Activated CD4-positive, alpha-beta T cell treated with anti-CD3 and anti-CD28 coated beads for 36 hours (primary cell): ENCODE data around the gene HDAC11. TPM values are rescaled to one million over a fixed set of nuclear protein-coding genes. Genes with fewer than 3 reads are reported as not detected.
"Not testable (repeated sequence)": the region's sequence is repeated elsewhere in the genome, so short reads cannot be mapped to it uniquely, and the experiment has no call there.

Source experiments
- ATAC-seq: fragments of 200-7000 bp; cut with Tn5 transposase; one replicate; pipeline ENCODE4 v1.10.0; 2021; ENCODE audit warnings: mild to moderate bottlenecking, moderate library complexity
- CTCF ChIA-PET: fragments of 350-600 bp; sonication (Branson Sonifier 250); formaldehyde crosslinking; loops from one replicate; lab custom pipeline; 2021; ENCODE audit warnings: antibody characterized with exemption; lab: Charles Lee
- POLR2A ChIA-PET: fragments of 350-600 bp; sonication (Branson Sonifier 250); formaldehyde crosslinking; loops from one replicate; lab custom pipeline; 2021; ENCODE audit warnings: antibody characterized with exemption, inconsistent platforms; lab: Charles Lee
- DNase-seq: peaks from one replicate; pipeline ENCODE4 v3.0.0-alpha.2; 2020
- H3K27ac Mint-ChIP-seq: one replicate; pipeline ENCODE4 v1.8.0; 2021; ENCODE audit warnings: mixed read lengths
- H3K27me3 Mint-ChIP-seq: one replicate; pipeline ENCODE4 v1.8.0; 2021; ENCODE audit warnings: mixed read lengths
- H3K36me3 Mint-ChIP-seq: one replicate; pipeline ENCODE4 v1.8.0; 2021; ENCODE audit warnings: low read depth, mixed read lengths
- H3K4me1 Mint-ChIP-seq: one replicate; pipeline ENCODE4 v1.8.0; 2021; ENCODE audit warnings: mixed read lengths
- H3K4me3 Mint-ChIP-seq: one replicate; pipeline ENCODE4 v1.8.0; 2021; ENCODE audit warnings: mild to moderate bottlenecking, moderate library complexity, mixed read lengths
- H3K9me3 Mint-ChIP-seq: one replicate; pipeline ENCODE4 v1.8.0; 2021; ENCODE audit warnings: low read depth, mixed read lengths
- intact Hi-C, 2 experiments: fragments of 100-400 bp; cut with DNase I in 1 of 2; cut with micrococcal nuclease in 1 of 2; formaldehyde crosslinking; loops; one replicate each; pipeline versions ENCODE4 v1.14.2 to v1.15.1; 2022 to 2024; cut with DNase I, micrococcal nuclease
- total RNA-seq, 2 experiments: library from RNA; stranded (reverse); gene quantifications; one replicate each; pipeline ENCODE4 v1.2.3, GENCODE V29; 2021

Gene HDAC11
- 1 to 10 TPM; 3.4 to 4.1 TPM for total RNA-seq

- Mint-ChIP-seq H3K36me3 (no peaks in the 10 kb centered on the region), H3K27ac (peak within 1 kb of the TSS; percentile 90), H3K4me1 (peaks cover 20% of the 10 kb centered on the region), H3K27me3 (no peaks in the 10 kb centered on the region), H3K4me3 (peak within 1 kb of the TSS; percentile 89), H3K9me3 (no peaks in the 10 kb centered on the region)
- DNase-seq = peak; percentile 99
- POLR2A ChIA-PET = interaction anchor here (0.6 to 1.6 kb wide), 4 partner anchors 28 to 646 kb away, joined by 3 to 5 read pairs (median 4); partner anchors contain the start of genes CHCHD4, NUP210 and TMEM43
- peak; percentile 96 for ATAC-seq
- intact Hi-C loops = loop anchor here (1.0 to 10.0 kb wide), 12 partner anchors 28 to 925 kb away; partner anchors contain the start of genes LSM3 (in 1 of the 2), NUP210 (in 1 of the 2), SLC6A6 (in 1 of the 2) and TMEM43 (in 1 of the 2)
- CTCF ChIA-PET = interaction anchor here (0.5 to 2.1 kb wide), 13 partner anchors 16 to 562 kb away, joined by 3 to 13 read pairs (median 4); no protein-coding TSS in a partner anchor
These were observed at the start of gene HDAC11 for GRCh38 chr3:13479582-13480339. Gene HDAC11, plus strand, starts transcription at chr3:13480306. Its CDS starts 42 bp downstream, at chr3:13480348.

DNA sequence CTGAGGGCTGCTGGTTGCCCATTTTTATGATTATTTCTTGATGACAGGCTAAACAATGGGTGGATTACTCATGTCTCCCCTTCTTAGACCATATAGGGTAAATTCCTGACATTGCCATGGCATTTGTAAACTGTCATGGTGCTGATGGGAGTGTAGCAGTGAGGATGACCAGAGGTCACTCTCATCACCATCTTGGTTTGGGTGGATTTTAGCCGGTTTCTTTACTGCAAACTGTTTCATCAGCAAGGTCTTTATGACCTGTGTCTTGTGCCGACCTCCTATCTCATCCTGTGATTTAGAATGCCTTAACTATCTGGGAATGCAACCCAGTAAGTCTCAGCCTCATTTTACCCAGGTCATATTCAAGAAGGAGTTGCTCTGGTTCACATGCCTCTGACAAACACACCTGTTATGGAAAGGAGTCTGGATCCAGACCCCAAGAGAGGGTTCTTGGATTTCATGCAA is 49.7 kb upstream of the HDAC11 start:
- POLR2A ChIA-PET, H3K27ac Mint-ChIP-seq, H3K27me3 Mint-ChIP-seq, H3K36me3 Mint-ChIP-seq, intact Hi-C loops, DNase-seq, H3K4me3 Mint-ChIP-seq, H3K9me3 Mint-ChIP-seq, ATAC-seq: not testable (repeated sequence)
- H3K4me1 Mint-ChIP-seq = peaks cover 21% of the 10 kb centered on the region
- CTCF ChIA-PET = interaction anchor here (0.6 kb wide), 1 partner anchor 11 kb away, joined by 3 read pairs; no protein-coding TSS in a partner anchor

GRCh38 chr3:13432093-13432492 is 48.0 kb upstream of the HDAC11 start:
- H3K9me3 Mint-ChIP-seq = no peaks in the 10 kb centered on the region
- intact Hi-C loops = no loop called here
- no peaks in the 10 kb centered on the region for H3K27me3 Mint-ChIP-seq
- H3K36me3 Mint-ChIP-seq = no peaks in the 10 kb centered on the region
- H3K4me3 Mint-ChIP-seq = no peak overlapping the region
- H3K4me1 Mint-ChIP-seq = peaks cover 16% of the 10 kb centered on the region
- H3K27ac Mint-ChIP-seq = no peak overlapping the region
- CTCF ChIA-PET = interaction anchor here (1.1 kb wide), 1 partner anchor 236 kb away, joined by 3 read pairs; no protein-coding TSS in a partner anchor
- no peak for ATAC-seq
- DNase-seq = no peak
- POLR2A ChIA-PET = no interaction called here

DNA sequence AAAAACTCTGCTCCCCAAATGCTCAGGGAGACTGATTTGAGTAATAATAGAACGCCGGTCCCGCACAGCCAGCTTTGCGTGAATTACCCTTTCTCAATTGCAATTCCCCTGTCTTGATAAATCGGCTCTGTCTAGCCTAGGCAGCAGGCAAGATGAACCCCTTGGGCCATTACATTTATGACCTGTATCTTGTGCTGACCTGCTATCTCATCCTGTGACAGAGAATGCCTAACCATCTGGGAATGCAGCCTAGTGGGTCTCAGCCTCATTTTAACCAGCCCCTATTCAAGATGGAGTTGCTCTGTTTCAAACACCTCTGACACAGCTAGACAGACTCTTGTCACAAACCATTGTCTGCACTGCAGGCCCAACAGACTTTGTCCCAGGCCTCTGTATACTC is 46.2 kb upstream of the HDAC11 start:
- no peak for DNase-seq
- no peaks in the 10 kb centered on the region for H3K36me3 Mint-ChIP-seq
- intact Hi-C loops = no loop called here
- no peaks in the 10 kb centered on the region for H3K9me3 Mint-ChIP-seq
- ATAC-seq = no peak
- POLR2A ChIA-PET = no interaction called here
- H3K27ac Mint-ChIP-seq = no peak overlapping the region
- CTCF ChIA-PET = no interaction called here
- H3K4me3 Mint-ChIP-seq = no peak overlapping the region
- no peaks in the 10 kb centered on the region for H3K27me3 Mint-ChIP-seq
- peaks cover 5% of the 10 kb centered on the region for H3K4me1 Mint-ChIP-seq

- CTCF ChIA-PET = interaction anchor here (0.8 kb wide), 2 partner anchors 17 to 45 kb away, joined by 3 to 4 read pairs; no protein-coding TSS in a partner anchor
- H3K27ac Mint-ChIP-seq, DNase-seq, H3K9me3 Mint-ChIP-seq, H3K27me3 Mint-ChIP-seq, H3K4me3 Mint-ChIP-seq, intact Hi-C loops, H3K36me3 Mint-ChIP-seq, ATAC-seq, H3K4me1 Mint-ChIP-seq: not testable (repeated sequence)
- POLR2A ChIA-PET = interaction anchor here (0.6 kb wide), 1 partner anchor 124 kb away, joined by 3 read pairs; no protein-coding TSS in a partner anchor
These were observed 43.9 kb upstream of the HDAC11 start for GRCh38 chr3:13436213-13436612.

GRCh38 chr3:13440204-13440817 is 39.8 kb upstream of the HDAC11 start:
- DNase-seq (no peak), ATAC-seq (no peak)
- Mint-ChIP-seq H3K4me1 (no peaks in the 10 kb centered on the region), H3K9me3 (no peaks in the 10 kb centered on the region), H3K4me3 (no peak overlapping the region), H3K36me3 (no peaks in the 10 kb centered on the region), H3K27me3 (no peaks in the 10 kb centered on the region), H3K27ac (no peak overlapping the region)
- ChIA-PET POLR2A (no interaction called here), CTCF (interaction anchor here (0.9 to 1.2 kb wide), 2 partner anchors 22 to 348 kb away, joined by 3 read pairs; no protein-coding TSS in a partner anchor)
- intact Hi-C loops = no loop called here

DNA sequence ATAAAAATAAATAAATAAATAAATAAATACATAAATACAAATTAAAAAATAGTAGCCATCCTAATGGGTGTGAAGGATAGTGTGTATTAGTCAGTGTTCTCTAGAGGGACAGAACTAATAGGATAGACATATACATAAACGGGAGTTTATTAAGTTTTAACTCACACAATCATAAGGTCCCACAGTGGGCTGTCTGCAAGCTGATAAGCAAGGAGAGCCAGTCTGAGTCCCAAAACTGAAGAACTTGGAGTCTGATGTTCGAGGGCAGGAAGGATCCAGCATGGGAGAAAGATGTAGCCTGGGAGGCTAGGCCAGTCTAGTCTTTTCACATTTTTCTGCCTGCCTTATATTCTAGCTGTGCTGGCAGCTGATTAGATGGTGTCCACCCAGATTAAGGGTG is 37.2 kb upstream of the HDAC11 start:
- POLR2A ChIA-PET, DNase-seq, H3K4me1 Mint-ChIP-seq, H3K36me3 Mint-ChIP-seq, H3K27ac Mint-ChIP-seq, H3K4me3 Mint-ChIP-seq, intact Hi-C loops, H3K27me3 Mint-ChIP-seq, H3K9me3 Mint-ChIP-seq, ATAC-seq, CTCF ChIA-PET: not testable (repeated sequence)

- Mint-ChIP-seq H3K27me3 (no peaks in the 10 kb centered on the region), H3K9me3 (no peaks in the 10 kb centered on the region), H3K36me3 (no peaks in the 10 kb centered on the region), H3K4me3 (peak overlapping the region; percentile 70), H3K27ac (peak overlapping the region; percentile 89), H3K4me1 (peaks cover 14% of the 10 kb centered on the region)
- intact Hi-C loops = loop anchor here (1.0 to 10.0 kb wide), 11 partner anchors 23 to 616 kb away; partner anchors contain the start of genes HDAC11 (in 2 of the 2) and IQSEC1 (in 1 of the 2)
- ATAC-seq (peak; percentile 51), DNase-seq (no peak)
- ChIA-PET CTCF (interaction anchor here (0.5 to 4.7 kb wide), 23 partner anchors 10 to 359 kb away, joined by 3 to 61 read pairs (median 7); partner anchors contain the start of gene NUP210), POLR2A (interaction anchor here (0.9 to 2.7 kb wide), 6 partner anchors 29 to 110 kb away, joined by 3 to 7 read pairs (median 4); partner anchors contain the start of gene HDAC11)
These were observed 28.8 kb upstream of the HDAC11 start for GRCh38 chr3:13451301-13451673.

DNA sequence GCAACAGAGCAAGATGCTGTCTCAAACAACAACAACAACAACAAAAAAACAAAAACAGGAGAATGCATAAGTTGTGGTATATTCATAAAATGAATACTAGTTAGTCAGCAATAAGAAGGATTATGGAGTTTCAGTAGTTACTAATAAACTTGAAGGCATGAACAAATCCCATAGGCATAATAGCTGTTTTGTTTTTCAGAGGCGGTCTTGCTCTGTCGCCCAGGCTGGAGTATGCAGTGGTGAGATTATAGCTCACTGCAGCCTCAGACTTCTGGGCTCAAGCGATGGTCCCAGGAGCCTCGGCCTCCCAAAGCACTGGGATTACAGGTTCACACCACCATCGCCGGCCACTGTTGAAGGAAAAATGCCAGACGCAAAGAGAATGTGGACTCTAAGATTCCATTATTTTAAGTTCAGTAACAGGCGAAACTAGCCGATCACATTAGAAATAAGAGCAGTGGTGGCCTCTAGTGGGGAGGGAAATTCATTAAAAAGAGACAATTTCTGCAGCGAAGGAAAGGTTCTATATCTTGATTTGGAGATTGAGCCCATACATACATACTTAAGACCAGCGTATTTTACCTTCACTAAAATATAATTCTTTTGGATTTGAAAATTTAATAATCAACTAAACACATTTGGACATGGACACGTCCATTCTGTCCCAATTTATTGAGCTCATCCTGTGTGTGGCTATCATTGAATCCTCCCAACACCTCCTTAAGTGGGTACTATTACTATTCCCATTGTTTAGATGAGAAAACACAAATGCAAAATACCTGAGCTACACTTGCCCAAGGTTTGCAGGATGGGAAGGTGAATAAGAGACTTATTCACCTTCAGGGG is 27.4 kb upstream of the HDAC11 start:
- Mint-ChIP-seq H3K9me3 (no peaks in the 10 kb centered on the region), H3K4me3 (peak overlapping the region; percentile 70), H3K36me3 (no peaks in the 10 kb centered on the region), H3K27me3 (no peaks in the 10 kb centered on the region), H3K27ac (peak overlapping the region; percentile 89), H3K4me1 (peaks cover 14% of the 10 kb centered on the region)
- POLR2A ChIA-PET = interaction anchor here (0.6 to 2.7 kb wide), 5 partner anchors 32 to 106 kb away, joined by 3 to 7 read pairs (median 5); no protein-coding TSS in a partner anchor
- intact Hi-C loops = loop anchor here (1.0 to 10.0 kb wide), 8 partner anchors 61 to 618 kb away; no protein-coding TSS in a partner anchor
- CTCF ChIA-PET = interaction anchor here (0.6 to 4.7 kb wide), 37 partner anchors 8 to 364 kb away, joined by 3 to 61 read pairs (median 5); partner anchors contain the start of genes HDAC11 and NUP210
- no peak for ATAC-seq
- peak; percentile 56 for DNase-seq

- no peaks in the 10 kb centered on the region for H3K36me3 Mint-ChIP-seq
- H3K4me3 Mint-ChIP-seq = no peak overlapping the region
- H3K9me3 Mint-ChIP-seq = no peaks in the 10 kb centered on the region
- intact Hi-C loops = loop anchor here in 1 of 2 experiments (10.0 kb wide), 1 partner anchor 621 kb away; no protein-coding TSS in a partner anchor
- POLR2A ChIA-PET = interaction anchor here (0.6 kb wide), 1 partner anchor 106 kb away, joined by 3 read pairs; no protein-coding TSS in a partner anchor
- CTCF ChIA-PET = interaction anchor here (0.6 to 1.4 kb wide), 4 partner anchors 12 to 364 kb away, joined by 3 to 5 read pairs (median 4); no protein-coding TSS in a partner anchor
- no peak overlapping the region for H3K27ac Mint-ChIP-seq
- H3K27me3 Mint-ChIP-seq = no peaks in the 10 kb centered on the region
- peaks cover 14% of the 10 kb centered on the region for H3K4me1 Mint-ChIP-seq
- DNase-seq (no peak), ATAC-seq (no peak)
These were observed 24.5 kb upstream of the HDAC11 start for GRCh38 chr3:13455644-13456043.
